Stimulated activated CD4-positive, alpha-beta T cell treated with anti-CD3 and anti-CD28 coated beads, TNF-alpha, amount 100 ng/mL, for 24 hours (primary cell): ENCODE measurements around the gene UBASH3B.

Experiments used
- DNase-seq, 3 experiments: peaks; one replicate each; pipeline ENCODE4 v3.0.0-alpha.2; 2020; ENCODE audit warnings: low read depth in 3 of 3

Gene UBASH3B

GRCh38 chr11:122751292-122752070 is 96.0 kb downstream of the UBASH3B start:
- no peak for DNase-seq

DNA sequence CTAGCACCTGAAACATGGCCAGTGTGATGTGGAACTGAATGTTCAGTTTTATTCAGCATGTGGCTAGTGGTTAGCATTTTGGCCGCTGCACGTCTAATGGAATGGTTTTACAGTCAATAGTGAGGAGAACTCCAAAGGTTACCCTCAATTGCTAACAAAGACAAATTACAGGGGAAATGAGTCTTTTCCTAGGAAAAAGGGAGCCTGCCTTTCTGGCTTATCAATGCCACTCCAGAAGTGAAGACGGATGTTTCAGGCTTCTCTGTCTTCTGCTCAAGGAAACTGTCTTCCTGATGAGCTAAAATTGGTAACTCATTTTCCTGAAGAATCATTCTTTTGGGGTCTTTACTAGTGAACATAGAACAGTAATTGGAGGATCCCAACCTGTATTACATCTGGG is 98.5 kb downstream of the UBASH3B start:
- no peak for DNase-seq

- DNase-seq: no peak
Observed at GRCh38 chr11:122754553-122755322, 99.2 kb downstream of the UBASH3B start.

- no peak for DNase-seq
Observed at GRCh38 chr11:122755409-122755808, 99.9 kb downstream of the UBASH3B start.

GRCh38 chr11:122755941-122756340 is 100.4 kb downstream of the UBASH3B start:
- DNase-seq: no peak

- no peak for DNase-seq
Observed at GRCh38 chr11:122756417-122756816, 100.9 kb downstream of the UBASH3B start.

DNA sequence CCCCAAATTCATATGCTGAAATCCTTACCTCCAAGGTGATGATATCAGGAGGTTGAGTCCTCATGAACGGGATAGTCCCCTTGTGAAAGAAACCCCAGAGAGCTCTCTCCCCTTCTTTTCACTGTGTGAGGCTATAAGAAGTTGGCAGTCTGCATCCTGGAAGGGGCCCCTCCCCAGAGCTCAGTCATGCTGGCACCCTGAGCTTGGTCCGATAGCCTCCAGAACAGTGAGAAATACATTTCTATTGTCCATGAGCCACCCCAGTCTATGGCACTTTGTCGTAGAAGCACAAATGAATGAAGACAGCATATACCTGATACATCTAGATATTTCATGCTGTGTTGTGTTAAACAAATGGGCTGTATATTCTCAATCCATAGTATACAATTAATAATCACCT is 101.7 kb downstream of the UBASH3B start:
- DNase-seq: no peak

GRCh38 chr11:122758339-122758738 is 102.8 kb downstream of the UBASH3B start:
- no peak for DNase-seq

DNA sequence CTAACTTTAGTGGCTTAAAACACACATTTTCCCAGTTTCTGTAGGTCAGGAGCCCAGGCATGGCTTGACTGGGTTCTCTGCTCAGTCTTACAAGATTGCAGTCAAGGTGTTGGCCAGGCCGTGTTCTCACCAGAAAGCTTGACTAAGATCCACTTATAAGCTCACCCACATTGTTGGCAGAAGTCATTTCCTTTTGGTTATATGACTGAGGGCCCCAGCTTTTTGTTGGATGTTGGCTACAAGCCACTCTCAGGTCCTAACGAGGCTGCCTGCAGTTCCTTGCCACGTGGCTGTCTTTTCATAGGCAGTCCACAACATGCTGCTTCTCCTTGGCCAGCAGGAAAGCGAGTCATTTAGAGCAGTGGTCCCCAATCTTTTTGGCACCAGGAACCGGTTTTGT is 103.5 kb downstream of the UBASH3B start:
- DNase-seq: no peak

GRCh38 chr11:122763108-122763507 is 107.6 kb downstream of the UBASH3B start:
- no peak for DNase-seq

GRCh38 chr11:122764371-122765090 is 109.0 kb downstream of the UBASH3B start:
- DNase-seq: no peak

DNA sequence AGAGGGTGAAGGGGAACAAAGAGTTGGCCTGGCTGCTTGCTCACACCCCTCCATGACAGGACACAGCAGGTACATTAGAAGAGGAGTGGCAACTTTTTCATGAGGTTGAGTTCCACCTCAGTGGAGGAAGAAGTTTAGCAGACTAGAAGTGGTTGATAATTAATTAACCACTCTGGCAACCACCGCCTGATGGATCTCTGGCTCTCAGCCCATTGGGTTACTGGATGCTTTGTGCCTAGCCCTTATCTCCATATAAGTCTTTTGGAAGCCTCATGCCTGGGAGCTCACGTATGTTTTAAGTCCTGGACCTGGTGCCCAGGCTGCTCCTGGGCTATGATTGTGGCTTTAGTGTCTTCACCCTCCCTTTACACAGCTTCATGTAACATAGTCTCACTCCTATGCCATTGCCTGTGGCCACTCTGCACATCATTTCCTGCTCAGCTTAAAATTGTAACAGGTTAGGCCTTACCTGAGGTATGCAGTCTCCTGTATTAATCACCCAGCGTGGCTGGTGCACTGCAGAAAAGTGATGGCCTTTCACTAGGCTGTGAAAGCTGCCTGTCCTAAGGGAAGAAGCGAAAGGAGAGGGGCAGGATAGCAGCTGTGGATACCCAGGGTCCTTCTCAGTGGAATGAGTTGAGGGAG is 110.1 kb downstream of the UBASH3B start:
- DNase-seq: no peak

DNA sequence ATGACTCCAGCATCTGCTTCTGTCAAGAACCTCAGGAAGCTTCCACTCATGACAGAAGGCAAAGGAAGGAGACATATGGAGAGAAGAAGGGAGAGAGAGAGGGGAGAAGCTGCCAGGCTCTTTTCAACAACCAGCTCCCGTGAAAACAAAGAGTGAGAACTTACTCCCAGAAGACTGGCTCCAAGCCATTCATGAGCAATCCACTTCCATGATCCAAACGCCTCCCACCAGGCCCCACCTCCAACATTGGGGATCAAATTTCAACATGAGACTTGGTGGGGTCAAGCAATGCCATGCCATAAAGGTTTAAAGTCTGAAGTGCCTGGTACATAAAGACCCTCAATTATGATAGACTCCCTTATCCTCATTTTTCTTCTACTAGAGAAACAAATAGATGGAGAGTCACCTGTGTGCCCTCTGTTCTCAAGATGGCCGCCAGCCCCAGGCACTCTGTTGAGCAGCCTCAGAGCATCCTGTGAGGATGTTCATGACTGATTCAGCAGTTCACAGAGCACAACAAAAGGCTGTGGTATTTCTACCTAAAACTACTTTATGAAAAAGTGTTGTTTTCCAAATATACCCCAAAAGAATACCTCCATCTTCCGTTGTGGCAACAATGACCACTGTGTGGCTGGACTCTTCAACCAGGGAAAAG is 113.7 kb downstream of the UBASH3B start:
- no peak for DNase-seq

DNA sequence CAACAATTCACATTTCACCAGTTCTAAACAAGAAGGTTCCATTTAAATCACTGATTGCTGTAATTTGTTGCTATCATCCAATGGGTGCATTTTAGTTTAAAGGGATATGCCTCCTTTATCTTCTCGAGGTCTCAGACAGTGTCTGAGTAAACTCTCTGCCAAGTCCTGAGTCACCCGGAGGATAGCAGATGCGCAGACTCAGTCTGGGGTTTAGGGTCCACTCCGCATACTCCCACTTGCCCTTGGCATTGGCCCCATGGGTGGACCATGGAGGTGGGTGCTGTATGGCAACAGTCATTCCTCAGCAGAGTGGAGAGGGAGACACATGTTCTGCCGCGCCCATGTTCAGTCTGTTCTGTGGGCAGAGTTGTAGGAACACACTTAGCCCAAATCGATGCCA is 117.4 kb downstream of the UBASH3B start:
- no peak for DNase-seq

- DNase-seq: no peak
Observed at GRCh38 chr11:122773781-122774266, 118.3 kb downstream of the UBASH3B start.

DNA sequence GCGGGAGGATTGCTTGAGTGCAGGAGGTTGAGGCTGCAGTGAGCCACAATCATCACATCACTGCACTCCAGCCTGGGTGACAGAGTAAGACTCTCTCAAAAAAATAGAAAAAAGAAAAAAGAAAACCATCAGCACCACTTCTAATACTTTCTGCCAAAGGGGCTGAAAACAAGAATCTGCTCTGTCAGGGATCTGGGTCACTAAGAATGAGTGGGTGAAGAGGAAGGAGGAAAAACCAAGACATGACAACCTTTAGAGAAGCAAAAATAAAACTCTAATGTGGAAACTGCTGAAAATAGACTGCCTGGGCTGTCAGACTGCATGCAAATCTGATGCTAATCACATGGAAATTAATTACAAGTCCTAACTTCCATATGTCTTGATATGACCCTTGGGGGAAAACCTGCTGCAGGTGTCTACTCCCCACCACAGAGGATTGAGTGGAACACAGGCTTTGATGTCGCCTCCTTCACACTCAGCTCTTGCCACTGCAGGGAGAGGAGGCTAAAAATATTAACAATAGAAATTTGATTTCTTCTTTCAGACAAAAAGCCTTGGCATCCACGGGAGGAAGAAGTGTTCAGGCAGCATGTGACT is 120.3 kb downstream of the UBASH3B start:
- DNase-seq: no peak

DNA sequence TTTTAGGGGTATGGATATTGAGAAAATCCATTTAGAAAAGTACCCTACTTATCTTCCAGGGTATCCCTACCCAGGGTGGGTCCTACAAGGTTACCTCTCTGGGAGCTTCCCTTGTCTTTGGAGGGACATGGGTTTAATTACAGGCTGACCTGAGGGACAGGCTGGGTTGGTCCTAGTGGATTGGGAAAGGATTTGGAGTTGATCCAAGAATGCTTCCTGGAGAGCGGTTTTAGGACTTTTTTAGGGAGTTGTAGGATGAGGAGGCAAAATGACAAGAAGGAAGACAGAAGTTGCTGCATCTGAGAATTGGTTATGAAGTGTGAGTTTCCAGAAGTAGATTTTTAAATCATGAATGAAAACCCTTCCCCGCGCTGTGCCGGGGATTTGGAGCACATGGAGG is 121.0 kb downstream of the UBASH3B start:
- DNase-seq: no peak

DNA sequence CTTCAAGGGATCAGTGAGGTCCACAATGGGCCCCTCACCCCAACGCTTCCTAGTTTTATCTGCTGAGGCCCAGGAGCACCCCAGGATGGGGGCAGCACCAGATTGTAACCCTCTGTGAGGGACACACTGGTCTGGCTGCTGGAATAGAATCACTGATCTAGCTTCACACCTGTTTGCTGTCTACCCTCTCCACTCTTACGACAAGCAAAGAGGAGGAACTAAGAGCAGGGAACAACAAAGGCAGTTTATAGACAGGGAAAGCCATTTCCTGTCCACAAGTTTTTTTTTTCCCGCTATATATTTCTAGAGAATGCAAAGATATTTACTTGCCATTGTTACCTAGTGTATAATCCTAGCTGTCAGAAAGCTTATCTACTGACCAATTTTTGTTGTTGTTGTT is 121.8 kb downstream of the UBASH3B start:
- DNase-seq: no peak

DNA sequence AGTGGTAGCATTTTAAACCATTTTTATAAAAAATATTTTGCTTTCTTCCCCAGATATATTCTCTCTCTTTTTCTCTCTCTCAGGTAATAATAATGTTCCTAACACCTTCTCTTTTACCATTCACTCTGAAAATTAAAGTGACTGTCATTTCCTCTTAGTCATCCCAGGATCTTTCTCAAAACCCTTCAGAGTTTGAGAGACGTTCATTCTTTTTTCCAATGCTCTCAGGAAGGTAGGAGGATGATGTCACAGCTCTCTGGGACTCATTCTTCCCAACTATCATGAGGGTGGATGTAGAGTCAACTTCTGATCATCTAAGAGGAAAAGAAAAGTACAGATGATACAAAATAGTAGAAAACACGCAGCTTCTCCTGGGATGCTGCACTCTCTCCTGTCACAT is 122.6 kb downstream of the UBASH3B start:
- DNase-seq: no peak

DNA sequence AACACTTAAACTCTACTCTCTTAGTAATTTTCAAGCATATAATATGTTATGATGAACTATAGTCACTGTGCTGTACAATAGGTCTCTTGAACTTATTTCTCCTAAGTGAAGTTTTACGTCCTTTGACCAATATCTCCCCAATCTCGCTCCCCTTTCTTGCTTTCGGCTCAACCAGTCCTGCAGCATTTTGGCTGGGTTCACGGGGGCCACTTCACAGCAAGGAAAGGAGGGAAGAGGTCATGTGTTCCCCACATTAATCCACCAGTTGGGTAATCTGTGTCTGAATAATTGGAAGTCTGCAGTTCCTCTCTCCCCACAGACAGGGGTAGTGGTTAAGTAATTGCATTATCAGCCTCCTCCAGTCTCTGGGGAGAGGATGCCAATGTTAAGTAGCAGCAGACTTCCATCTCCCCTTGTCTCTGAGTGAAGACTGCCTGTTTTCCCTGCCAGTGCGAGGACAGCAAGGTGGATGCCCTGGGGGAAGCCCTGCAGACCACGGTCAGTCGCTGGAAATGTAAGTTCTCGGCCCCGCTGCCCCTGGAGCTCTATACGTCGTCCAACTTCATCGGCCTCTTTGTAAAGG is 123.6 kb downstream of the UBASH3B start:
- no peak for DNase-seq
